ENCODE measurements around the gene SNPH. TPM values are rescaled to one million over a fixed set of nuclear protein-coding genes. Genes with fewer than 3 reads are reported as not detected.

The SNPH gene
- total and polyA plus RNA-seq, 2 of the 4 experiments (the other 2 are of a cell fraction), result 3.1 to 4.5 TPM

DNA sequence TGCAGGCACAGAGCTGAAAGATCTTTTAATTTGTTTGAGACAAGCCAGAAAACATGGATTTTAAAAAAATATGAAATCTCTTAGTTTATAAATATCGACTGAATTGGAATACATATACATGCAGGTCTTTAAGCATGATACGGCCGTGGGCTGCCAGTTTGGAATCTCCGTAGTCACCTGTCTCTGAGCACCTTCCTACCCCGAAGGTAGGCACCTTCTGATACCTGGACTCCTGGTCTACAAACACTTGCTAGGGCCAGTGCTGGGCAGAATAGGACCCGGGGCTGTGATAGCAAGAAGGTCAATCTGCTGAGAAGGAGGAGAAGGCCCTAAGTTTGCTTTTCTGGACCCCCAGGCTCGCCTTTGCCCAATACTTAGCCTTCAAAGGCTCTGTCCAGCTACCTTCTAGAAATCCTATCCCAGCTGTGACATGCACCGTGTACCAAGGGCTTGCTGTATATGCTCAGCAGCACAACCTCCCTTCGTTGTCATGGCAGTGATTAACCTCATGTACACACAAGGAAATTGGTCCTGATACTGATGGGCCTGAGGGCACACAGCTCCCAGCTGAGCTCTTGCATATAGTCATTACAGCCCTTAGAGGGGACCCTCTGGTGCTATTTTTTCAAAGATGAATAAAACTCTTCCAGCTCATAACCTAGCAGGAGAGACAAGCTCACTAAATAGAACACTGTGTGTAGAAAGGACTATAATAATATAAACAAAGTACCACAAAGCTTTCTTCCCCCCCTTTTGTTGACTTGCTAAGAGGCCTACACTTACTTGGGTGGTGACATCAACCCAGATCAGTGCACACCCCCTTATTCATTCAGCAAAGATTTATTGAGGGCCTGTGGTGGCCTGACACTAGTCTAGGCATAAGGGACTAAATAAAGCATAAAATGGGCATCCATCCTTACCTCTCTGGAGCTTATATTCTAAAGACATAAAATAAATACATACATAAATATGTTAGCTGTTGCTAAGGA is 17.7 kb downstream of the SNPH start (continued):
- TF ChIP-seq, protein P1, sequence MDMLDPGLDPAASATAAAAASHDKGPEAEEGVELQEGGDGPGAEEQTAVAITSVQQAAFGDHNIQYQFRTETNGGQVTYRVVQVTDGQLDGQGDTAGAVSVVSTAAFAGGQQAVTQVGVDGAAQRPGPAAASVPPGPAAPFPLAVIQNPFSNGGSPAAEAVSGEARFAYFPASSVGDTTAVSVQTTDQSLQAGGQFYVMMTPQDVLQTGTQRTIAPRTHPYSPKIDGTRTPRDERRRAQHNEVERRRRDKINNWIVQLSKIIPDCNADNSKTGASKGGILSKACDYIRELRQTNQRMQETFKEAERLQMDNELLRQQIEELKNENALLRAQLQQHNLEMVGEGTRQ (IDR thresholded peaks at IDR 0.05; ENCODE audit: low read depth, low read length), result no peak
- no peak for TF ChIP-seq SMC3 (IDR thresholded peaks at IDR 0.05; ENCODE audit: low read depth, low read length)

All from IMR-90 (cell line).